Left cardiac atrium (tissue), 4 donors: ENCODE results near the gene MACROD2. TPM values are rescaled to one million over a fixed set of nuclear protein-coding genes. Genes with fewer than 3 reads are reported as not detected.
A peak's percentile ranks its signal among the peaks of the same experiment; 100 is the strongest.

Source experiments
- ATAC-seq, 2 donors: fragments of 200-7000 bp; cut with Tn5 transposase; one replicate each; pipeline ENCODE4 v1.9.1; 2020; ENCODE audit warnings: mild to moderate bottlenecking in 2 of 2, moderate library complexity in 2 of 2
- DNase-seq: peaks from one replicate; pipeline ENCODE4 v3.0.0-alpha.2; 2020
- intact Hi-C, 2 donors: fragments of 100-400 bp; cut with DNase I; formaldehyde crosslinking; loops; one replicate each; pipeline versions ENCODE4 v1.14.1 to v1.15.1; 2022 to 2023
- total RNA-seq, 2 donors: library from RNA; stranded (reverse); fragmentation: NEBNext Ultra II Directional; extraction: Animal tissue kit (Norgen Biotek cat#: 25700); gene quantifications; one replicate each; pipeline ENCODE4 v1.2.1, GENCODE V29; 2021
- donor health status: DM: no; HTN: yes; CAD: no.
- donor health status: DM: no; HTN: yes; CAD: no; lungs with severe emphysema.
- donor health status: DM: yes; HTN: yes; CAD: no.
- donor health status: Dilated cardiomyopathy.

MACROD2 gene
- total RNA-seq, 2 donors from 2014 or later = 1.3 to 2.6 TPM

DNA sequence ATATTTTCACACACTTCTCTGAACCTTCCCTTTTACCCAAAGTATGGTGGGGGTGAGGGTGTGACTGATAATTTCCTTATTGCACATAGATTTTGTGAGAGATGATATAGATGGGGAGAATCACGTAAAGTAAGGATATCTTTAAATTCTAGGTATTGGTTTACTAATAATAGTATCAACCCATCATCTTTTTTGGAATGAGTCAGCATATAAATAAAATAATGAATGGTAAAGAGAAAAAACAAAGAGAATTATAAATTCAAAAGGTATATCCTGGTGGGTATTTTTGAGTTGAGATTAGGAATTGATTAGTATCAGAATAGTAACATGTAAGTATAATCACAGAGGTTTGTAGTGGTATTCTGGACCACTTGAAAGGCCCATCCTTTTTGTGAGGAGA, 56.1 kb downstream of the MACROD2 start:
- intact Hi-C loops = loop anchor here in 1 of 2 donors (5.0 kb wide), 1 partner anchor 229 kb away; no protein-coding TSS in a partner anchor
- DNase-seq (no peak), ATAC-seq (no peak)

DNA sequence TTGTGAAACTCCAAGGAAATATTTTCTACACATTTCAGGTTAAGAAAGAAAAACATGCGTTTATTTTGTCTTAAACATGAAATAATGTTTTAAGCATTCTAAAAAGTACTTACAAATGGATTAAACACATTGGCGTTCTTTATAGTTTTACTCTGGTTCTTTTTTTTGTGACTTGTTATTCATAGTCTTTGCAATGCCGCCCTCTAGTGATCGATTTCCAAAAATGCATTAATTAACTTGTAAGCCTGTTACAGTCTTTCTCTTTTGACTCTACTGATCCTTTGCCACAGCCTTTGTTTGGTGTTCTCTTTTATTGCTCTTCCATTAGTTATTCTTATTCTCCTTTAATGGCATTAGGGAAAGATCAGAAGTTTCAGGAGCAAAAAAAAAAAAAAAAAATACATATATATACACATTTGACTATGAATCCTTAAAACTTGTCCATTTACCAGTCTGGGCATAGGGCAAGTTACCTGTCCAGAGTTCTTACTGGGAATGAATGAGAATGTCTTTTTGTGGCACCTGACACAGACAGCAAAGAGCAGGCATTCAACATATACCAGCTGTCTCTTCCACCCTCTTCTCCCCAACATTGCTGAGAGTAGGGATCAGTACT, 59.9 kb downstream of the MACROD2 start:
- intact Hi-C loops = loop anchor here in 1 of 2 donors (2.0 kb wide), 1 partner anchor 236 kb away; no protein-coding TSS in a partner anchor
- DNase-seq = no peak
- peak in 1 of 2 donors; percentile 39 for ATAC-seq

DNA sequence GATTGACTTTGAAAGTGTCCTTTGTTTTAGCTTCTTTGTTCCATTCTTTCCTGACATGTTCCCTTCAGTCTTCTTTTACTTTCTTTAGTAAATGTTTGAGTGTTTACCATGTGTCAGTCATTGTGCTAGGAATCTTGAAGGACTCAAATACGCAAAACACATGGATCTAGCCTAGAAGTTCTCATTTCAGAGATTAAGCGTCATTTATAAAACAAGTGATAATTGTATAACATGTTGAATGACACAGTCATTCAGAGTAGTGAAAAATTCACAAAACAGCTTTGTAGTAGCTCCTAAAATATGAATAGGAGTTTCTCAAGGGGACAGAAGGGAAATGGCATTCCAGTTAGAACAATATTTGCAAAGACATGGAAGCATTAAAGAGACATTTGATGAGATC, 66.9 kb downstream of the MACROD2 start:
- ATAC-seq (no peak), DNase-seq (no peak)
- intact Hi-C loops = no loop called here

DNA sequence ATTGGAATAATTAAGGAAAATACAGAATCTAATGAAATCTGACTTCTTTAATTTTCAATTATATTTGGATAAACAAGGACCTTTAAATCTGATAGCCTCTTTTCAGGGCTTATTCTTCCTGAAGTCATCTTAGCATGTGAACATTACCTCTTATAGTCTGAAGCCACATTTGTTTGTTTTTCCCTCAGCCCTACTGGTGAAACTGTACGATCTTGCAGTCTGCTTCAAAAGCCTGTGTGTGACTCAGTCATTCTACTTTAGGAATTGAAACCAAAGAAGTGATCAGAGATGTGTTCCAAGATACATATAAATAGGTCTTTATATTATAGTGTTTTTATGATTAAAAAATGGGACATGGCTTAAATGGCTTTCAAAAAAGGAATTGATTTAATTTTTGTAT, 67.5 kb downstream of the MACROD2 start:
- ATAC-seq (no peak), DNase-seq (no peak)
- intact Hi-C loops = no loop called here

DNA sequence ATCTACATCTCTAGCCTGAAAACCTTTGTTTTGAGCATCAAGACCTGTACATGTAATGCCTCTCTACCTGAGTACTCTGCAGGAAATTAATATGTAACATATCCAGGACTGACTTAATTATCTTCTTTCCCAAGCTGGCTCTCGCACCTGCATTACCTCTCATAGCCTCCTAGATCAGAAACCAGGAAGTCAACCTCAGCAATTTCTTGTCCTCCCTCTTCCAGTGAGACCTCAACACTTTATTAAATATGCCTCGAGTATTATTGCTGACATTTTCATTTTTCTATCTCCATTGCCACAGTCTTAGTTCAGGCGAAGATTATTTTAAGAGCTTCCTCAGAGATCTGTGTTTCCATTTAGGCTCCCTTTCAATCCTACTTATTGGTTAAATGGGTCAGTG, 69.0 kb downstream of the MACROD2 start:
- no peak for ATAC-seq
- DNase-seq = no peak
- intact Hi-C loops = no loop called here

DNA sequence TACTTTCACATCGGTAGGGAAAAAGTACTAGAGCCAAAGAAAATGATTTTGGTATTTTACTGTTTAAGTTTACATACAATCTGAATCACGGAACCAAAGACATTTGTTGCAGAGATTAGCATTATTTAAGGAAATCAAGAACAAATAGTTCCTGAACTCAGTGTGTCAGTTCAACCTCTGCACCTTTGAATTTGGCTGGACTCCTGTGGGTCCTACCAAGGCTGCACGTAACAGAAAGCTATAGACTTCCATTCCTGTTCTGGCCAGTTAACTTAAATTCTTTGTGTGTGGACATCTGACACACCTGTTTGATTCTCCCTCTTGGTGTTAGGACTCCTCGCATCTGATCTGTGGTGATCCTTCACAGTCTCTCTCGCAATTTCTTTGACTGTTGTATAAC, 69.6 kb downstream of the MACROD2 start:
- DNase-seq = no peak
- no peak for ATAC-seq
- intact Hi-C loops = no loop called here

DNA sequence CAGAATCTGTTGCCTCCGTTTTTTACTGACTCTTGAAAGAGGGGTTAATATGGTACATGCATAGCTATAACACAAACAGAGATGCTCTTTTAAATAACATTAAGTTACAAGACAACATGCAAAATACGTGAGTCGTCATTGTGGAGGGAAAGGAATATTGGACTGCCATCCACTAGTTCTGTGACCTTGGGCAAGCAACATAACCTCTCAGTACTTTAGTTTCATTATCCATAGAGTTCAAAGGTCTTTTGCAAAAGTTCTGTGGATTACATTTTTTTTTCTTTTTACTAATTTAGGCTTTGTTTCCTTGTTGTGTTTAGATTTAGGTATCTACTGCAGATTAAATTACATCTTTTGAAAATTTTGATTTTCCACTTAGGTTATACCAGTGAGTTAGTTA, 70.5 kb downstream of the MACROD2 start:
- intact Hi-C loops = no loop called here
- DNase-seq = no peak
- ATAC-seq = no peak

DNA sequence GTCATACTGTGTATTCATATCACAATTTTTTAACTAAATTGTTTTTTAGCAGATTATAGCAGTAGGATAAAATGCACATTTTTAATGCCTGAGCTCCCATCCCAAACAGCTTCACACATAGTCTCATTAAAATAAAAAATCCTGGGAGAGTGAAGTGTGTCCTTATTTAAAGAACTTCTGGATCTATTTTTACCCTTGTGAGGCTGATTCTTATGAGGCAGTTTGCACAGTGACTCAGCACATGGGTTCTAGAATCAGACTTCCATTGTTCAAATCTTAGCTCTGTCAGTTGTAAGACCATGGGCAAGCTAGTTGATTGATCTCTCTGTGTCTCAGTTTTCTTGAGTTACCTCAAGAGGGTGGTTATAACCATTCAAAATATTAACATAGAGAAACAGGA, 72.3 kb downstream of the MACROD2 start:
- ATAC-seq (no peak), DNase-seq (no peak)
- intact Hi-C loops = no loop called here

DNA sequence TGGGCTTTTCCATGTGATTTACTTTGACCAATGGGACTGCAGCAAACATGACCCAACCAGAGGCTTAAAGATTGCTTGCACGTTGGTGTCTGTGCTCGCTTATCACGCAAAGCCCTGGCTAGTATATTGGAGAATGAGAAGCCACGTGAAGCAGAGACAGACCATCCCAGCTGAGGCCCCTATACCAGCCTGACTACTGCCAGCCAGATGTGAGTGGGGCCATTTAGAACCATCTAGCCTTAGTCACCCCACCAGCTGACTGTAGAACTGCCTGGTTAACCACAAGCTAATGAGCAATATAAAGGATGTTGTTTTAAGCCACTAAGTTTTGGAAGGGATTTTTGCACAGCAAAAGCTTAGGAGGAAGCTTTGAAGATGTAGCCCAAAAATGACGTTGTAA, 74.5 kb downstream of the MACROD2 start:
- intact Hi-C loops = no loop called here
- DNase-seq = no peak
- no peak for ATAC-seq

DNA sequence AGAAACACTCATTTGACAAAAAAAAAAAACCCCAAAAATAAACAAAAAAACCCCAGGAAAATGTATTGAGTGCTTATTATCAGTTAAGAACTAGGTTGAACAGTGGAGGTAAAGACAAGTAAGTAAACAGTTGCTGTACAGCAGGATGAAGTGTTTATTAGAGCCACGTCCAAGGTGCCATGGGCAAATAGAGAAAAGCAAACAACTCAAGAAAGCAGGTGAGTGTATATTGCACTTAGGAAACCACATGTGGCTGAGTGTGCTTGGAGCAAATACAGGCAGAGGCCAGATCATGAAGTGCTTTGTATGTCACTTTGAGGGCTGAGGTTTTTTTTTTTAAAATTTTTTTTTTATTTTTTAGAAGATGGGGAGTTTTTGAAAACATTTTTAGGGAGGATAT, 98.3 kb downstream of the MACROD2 start:
- no peak for DNase-seq
- no peak for ATAC-seq
- intact Hi-C loops = no loop called here

DNA sequence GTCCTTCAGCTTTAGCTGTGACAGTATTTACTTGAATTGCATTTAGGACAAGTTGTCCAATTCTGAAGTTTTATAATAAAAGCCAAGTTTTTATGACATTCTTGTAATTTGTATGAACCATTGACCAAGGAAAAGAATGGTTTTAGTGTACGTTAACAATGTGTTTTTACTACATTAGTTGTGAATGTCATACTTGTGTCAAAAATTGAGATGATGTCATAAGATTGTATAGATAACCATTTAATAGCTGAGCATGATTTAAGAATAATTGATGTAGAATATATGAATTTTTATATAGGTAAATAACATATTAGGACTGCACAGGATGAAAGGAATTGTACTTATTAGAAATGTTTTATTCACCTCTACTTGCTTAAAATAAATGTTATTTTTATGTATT, 102.9 kb downstream of the MACROD2 start:
- ATAC-seq (no peak), DNase-seq (no peak)
- intact Hi-C loops = no loop called here

DNA sequence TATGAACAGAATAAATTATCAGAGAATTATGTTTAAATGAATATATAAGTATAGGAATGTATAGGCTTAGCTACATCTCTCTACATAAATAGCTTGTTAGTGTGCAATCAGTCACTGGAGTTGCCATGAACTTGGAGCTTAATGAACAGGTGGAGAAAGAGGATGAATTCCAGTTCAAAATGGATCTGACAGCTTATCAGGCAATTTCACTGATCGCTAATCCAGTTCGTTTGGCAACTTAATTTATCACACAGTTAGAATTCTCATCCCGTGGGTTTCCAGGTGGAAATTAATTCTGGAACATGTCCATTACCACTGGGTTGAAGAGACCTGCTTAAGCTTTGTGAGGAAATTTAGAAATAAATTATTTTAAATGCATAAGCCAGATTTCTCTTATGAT, 118.1 kb downstream of the MACROD2 start:
- no peak for DNase-seq
- ATAC-seq = no peak
- intact Hi-C loops = no loop called here

DNA sequence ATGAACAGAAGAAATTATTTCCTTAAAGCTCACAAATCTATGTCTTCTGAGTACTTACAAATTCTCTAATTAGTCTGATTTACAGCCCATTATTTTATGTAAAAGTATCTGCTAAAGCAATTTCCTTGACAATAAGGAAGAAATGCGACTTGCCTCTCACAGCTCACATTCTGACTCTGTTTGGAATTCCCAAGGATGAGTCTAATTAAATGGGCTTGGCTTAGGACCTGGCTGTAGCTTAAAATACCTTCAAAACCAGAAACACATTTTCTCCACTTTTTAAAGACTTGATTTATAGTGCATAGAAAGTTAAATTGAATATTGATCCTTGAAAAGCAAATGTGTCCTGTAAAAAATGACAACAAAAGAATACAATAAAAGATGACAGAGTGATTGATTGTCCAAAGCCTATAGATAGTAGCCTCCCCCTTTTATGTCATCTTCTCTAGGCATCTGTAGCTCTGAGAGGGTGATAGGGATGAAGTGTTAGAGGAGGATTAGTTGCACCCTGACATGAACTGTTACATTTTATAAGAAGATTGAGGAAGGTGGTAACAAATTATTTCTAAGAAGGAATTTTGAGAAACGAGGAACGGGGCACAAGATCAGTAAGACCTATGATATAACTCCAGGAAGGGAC, 118.9 kb downstream of the MACROD2 start:
- no peak for ATAC-seq
- no peak for DNase-seq
- intact Hi-C loops = no loop called here

DNA sequence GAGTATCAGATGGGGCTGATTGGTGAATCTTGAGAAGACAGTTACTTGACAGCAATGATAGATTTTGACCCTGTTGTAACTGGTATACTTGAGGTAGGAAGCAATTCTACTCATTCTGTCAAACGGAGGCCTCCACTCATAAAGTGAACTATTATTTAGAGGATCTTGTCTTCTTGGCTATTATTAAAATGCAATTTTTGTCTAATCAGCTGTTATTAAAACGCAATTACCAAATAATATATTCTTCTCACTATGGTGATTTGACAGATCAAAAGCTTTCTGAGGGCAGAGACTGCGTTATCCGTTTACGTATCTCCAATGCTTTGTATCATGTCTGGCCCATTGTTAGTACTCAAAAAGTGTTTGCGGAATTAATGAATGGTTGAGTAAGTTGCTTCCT, 120.7 kb downstream of the MACROD2 start:
- DNase-seq (no peak), ATAC-seq (no peak)
- intact Hi-C loops = no loop called here

DNA sequence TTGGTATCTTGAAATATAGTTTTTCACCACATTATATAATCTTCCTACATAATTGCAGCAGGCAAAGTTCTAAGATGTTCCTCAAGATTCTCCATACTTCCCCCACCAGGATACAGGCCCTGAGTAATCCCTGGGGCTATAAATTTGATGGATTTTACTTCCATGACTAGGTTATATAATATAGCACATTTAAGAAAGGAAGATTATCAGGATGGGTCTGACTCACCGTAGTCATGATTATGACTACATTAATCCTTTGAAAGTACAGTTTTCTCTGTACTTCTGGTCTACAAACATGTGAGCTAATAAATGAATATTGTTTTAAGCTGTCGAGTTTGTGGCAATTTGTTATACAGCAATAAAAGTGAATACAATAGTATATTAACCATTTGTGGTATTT, 122.5 kb downstream of the MACROD2 start:
- DNase-seq (no peak), ATAC-seq (no peak)
- intact Hi-C loops = no loop called here

DNA sequence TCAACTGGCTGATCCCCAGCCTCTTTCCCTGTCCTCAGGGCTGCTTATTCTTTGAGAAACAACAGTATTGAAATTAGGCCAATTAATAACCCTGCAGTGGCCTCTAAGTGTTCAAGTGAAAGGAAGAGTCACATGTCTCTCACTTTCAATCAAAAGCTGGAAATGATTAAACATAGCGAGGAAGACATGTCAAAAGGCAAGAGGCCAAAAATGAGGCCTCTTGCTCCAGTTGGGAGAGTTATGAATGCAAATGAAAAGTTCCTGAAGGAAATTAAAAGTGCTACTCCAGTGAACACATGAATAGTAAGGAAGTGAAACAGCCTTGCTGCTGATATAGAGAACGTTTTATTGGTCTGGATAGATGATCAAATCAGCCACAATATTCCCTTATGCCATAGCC, 131.5 kb downstream of the MACROD2 start:
- ATAC-seq (no peak), DNase-seq (no peak)
- intact Hi-C loops = no loop called here

DNA sequence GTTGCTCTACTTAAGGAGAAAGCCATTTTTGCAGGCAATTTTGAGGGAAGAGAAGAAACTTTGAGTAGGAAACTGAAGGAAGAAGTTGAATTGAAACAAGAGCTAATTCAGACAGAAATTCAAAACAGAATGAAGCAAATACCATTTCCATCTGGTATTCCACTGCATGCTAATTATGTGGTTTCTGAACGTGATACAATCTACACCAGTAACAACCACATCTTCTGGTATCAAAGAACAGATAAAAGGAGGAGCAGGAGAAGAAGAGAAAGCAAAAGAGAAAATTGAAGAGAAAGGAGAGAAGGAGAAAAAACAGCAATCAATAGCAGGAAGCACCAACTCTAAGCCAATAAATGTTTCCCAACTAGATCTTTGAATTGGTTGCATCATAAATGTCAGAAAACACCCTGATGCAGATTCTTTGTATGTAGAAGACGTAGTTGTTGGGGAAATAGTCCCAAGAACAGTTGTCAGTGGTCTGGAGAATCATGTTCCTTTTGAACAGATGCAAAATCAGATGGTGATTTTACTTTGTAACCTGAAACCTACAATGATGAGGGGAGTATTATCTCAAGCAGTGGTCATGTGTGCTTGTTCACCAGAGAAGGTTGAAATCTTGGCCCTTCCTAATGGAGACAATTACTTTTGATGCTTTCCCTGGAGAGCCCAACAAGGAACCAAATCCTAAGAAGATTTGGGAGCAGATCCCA, 132.4 kb downstream of the MACROD2 start:
- DNase-seq = no peak
- ATAC-seq = no peak
- intact Hi-C loops = no loop called here

DNA sequence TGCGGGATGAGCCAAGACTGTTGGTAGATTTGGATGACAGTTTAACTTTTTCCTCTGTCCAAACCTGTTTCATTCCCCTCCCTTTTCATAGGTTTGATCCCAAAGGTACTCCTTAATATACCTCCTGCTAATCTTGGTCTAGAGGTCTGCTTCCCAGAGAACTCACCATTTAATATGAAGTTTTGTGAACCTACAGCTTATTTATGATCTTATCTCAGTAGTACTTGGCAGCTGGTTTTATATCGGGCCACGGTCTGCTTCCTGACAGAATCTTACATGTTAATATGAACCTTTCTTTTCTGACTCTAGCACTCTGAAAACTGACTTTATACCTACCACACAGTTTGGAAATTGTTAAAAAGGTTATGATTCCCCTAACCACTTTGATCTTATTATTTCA, 138.7 kb downstream of the MACROD2 start:
- intact Hi-C loops = no loop called here
- DNase-seq (no peak), ATAC-seq (no peak)

DNA sequence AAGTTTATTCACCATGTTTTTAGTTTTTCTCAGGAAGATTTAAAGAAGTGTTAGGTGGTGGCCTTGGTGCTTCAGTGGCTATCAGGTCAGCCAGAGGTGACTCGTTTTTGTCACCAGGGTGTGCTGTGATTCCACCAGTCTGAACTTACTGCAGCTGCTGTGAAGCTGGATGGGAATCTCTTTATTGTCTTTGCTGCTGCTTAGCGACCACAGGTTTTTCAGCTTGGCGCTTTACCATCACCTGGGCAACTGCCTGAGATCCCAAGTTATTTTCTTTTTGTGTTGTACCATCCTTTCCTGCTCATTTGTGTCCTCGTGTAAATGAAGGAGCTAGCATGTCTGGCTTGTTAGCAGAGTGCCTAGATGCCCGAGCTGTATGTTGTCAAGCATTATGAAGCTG, 146.9 kb downstream of the MACROD2 start:
- DNase-seq = peak; percentile 27
- peak; percentile 72 to 88 for ATAC-seq
- intact Hi-C loops = no loop called here

DNA sequence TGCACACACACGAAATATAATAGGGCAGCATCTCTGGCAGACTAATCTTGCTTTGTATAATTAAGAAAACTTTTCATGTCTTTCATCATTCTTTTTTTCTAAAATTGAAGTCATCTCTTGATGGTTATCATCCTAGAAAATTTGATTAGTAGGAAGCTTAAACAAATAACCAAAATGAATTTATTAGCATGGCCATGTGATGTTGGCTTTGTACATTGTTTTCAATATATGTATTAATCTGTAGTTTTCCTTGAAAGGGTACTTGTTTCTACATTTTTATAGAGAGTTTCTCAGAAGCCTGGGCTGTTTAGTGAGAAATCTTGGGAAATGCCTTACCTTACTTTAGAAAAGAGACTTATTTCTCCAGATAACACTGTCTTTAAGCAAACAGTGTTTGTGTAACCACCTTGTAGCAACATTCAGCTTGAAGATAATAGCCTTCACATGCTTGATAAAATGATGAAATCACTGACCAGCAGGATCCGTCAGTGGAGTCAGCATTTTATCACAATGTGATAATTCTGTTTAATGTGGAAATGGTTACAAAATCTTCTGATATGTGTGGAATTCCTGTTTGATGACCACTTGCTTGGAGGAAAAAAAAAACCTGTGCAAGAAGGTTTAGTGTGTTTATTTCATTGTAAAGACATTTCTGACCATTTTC, 147.8 kb downstream of the MACROD2 start:
- DNase-seq (no peak), ATAC-seq (peak; percentile 55 to 89)
- intact Hi-C loops = no loop called here
